IPS-NIHi11 (cell line): ENCODE data around the gene CRISPLD2.
"Not testable (repeated sequence)": the region's sequence is repeated elsewhere in the genome, so short reads cannot be mapped to it uniquely, and the experiment has no call there.

Source experiments
- DNase-seq: peaks from one replicate; pipeline ENCODE4 v3.0.0; 2012; ENCODE audit warnings: mixed read lengths, low spot score

The CRISPLD2 gene

GRCh38 chr16:84859681-84860080 lies 39.9 kb downstream of the CRISPLD2 start:
- DNase-seq = no peak

GRCh38 chr16:84860383-84860782 lies 40.6 kb downstream of the CRISPLD2 start:
- DNase-seq = no peak

- DNase-seq = no peak
These were observed 41.9 kb downstream of the CRISPLD2 start for GRCh38 chr16:84861671-84862070.

GRCh38 chr16:84862804-84863480 lies 43.2 kb downstream of the CRISPLD2 start:
- DNase-seq = no peak

- no peak for DNase-seq
These were observed 43.7 kb downstream of the CRISPLD2 start for GRCh38 chr16:84863481-84863814.

GRCh38 chr16:84864326-84864955 lies 44.7 kb downstream of the CRISPLD2 start:
- DNase-seq = no peak

GRCh38 chr16:84867696-84868095 lies 47.9 kb downstream of the CRISPLD2 start:
- DNase-seq = no peak

GRCh38 chr16:84868328-84868727 lies 48.5 kb downstream of the CRISPLD2 start:
- no peak for DNase-seq

- DNase-seq = no peak
These were observed 49.2 kb downstream of the CRISPLD2 start for GRCh38 chr16:84868829-84869472.

- no peak for DNase-seq
These were observed 49.7 kb downstream of the CRISPLD2 start for GRCh38 chr16:84869473-84869845.

GRCh38 chr16:84872971-84873370 lies 53.2 kb downstream of the CRISPLD2 start:
- DNase-seq = not testable (repeated sequence)

GRCh38 chr16:84874004-84874435 lies 54.2 kb downstream of the CRISPLD2 start:
- DNase-seq = no peak

GRCh38 chr16:84874553-84874952 lies 54.8 kb downstream of the CRISPLD2 start:
- no peak for DNase-seq

GRCh38 chr16:84874983-84875382 lies 55.2 kb downstream of the CRISPLD2 start:
- no peak for DNase-seq

GRCh38 chr16:84875846-84876245 lies 56.1 kb downstream of the CRISPLD2 start:
- no peak for DNase-seq

- DNase-seq = no peak
These were observed 57.3 kb downstream of the CRISPLD2 start for GRCh38 chr16:84876873-84877606.

GRCh38 chr16:84878770-84879169 lies 59.0 kb downstream of the CRISPLD2 start:
- no peak for DNase-seq

GRCh38 chr16:84879569-84880487 lies 60.0 kb downstream of the CRISPLD2 start:
- DNase-seq = no peak

- DNase-seq = no peak
These were observed 62.1 kb downstream of the CRISPLD2 start for GRCh38 chr16:84881702-84882521.

- no peak for DNase-seq
These were observed 63.5 kb downstream of the CRISPLD2 start for GRCh38 chr16:84883301-84883700.

GRCh38 chr16:84884246-84884595 lies 64.4 kb downstream of the CRISPLD2 start:
- DNase-seq = no peak
